Liver (tissue), 9 donors: ENCODE results near the gene CD27. TPM values are rescaled to one million over a fixed set of nuclear protein-coding genes. Genes with fewer than 3 reads are reported as not detected.
"Not testable (repeated sequence)": the region's sequence is repeated elsewhere in the genome, so short reads cannot be mapped to it uniquely, and the experiment has no call there.

Experiments
- DNase-seq: peaks from one replicate; pipeline ENCODE4 v3.0.0-alpha.2; 2017; ENCODE audit warnings: low spot score
- H3K27ac ChIP-seq, 2 donors: one replicate each; pipeline ENCODE4 v1.7.0; 2013; ENCODE audit warnings: inconsistent platforms in 2 of 2, low read length in 2 of 2, control low read depth in 1 of 2, low read depth in 1 of 2, mild to moderate bottlenecking in 1 of 2
- H3K27me3 ChIP-seq, 4 donors: one replicate each; pipeline versions ENCODE4 v1.6.1 to v1.7.0; 2013; ENCODE audit warnings: low read length in 3 of 4, inconsistent platforms in 1 of 4, mild to moderate bottlenecking in 1 of 4, moderate library complexity in 1 of 4; ENCODE audit not compliant: control insufficient read depth in 4 of 4, insufficient read depth in 4 of 4
- H3K36me3 ChIP-seq, 4 donors: one replicate each; pipeline versions ENCODE4 v1.6.1 to v1.7.0; 2013; ENCODE audit warnings: low read length in 3 of 4, mild to moderate bottlenecking in 3 of 4, low read depth in 1 of 4, moderate library complexity in 1 of 4; ENCODE audit not compliant: control insufficient read depth in 4 of 4, insufficient read depth in 3 of 4
- H3K4me1 ChIP-seq, 4 donors: one replicate each; pipeline versions ENCODE4 v1.6.1 to v1.7.0; 2013; ENCODE audit warnings: low read length in 3 of 4, mild to moderate bottlenecking in 3 of 4, moderate library complexity in 1 of 4; ENCODE audit not compliant: control insufficient read depth in 4 of 4, insufficient read depth in 4 of 4
- H3K4me3 ChIP-seq, 3 donors: one replicate each; pipeline versions ENCODE4 v1.6.1 to v1.7.0; 2013; ENCODE audit warnings: low read length in 3 of 3, control low read depth in 1 of 3, low read depth in 1 of 3, mild to moderate bottlenecking in 1 of 3
- H3K9ac ChIP-seq, 2 donors: one replicate each; pipeline ENCODE4 v1.7.0; 2013; ENCODE audit warnings: low read length in 2 of 2, mild to moderate bottlenecking in 2 of 2, moderate library complexity in 2 of 2, control low read depth in 1 of 2, low read depth in 1 of 2
- H3K9me3 ChIP-seq, 4 donors: one replicate each; pipeline versions ENCODE4 v1.6.1 to v1.7.0; 2013; ENCODE audit warnings: low read length in 3 of 4; ENCODE audit not compliant: control insufficient read depth in 4 of 4
- EGR1 ChIP-seq, 2 donors: IDR thresholded peaks; 2 replicates each; pipeline ENCODE4 v1.6.1; 2016 to 2018; ENCODE audit warnings: antibody characterized with exemption in 2 of 2, low read depth in 2 of 2
- FOXA1 ChIP-seq: IDR thresholded peaks from 2 replicates; pipeline ENCODE4 v1.6.1; 2016; ENCODE audit warnings: antibody characterized with exemption
- FOXA2 ChIP-seq: IDR thresholded peaks from 2 replicates; pipeline ENCODE4 v1.6.1; 2016; ENCODE audit warnings: antibody characterized with exemption
- RAD21 ChIP-seq, 2 donors: IDR thresholded peaks; 2 replicates each; pipeline ENCODE4 v1.6.1; 2016; ENCODE audit warnings: antibody characterized with exemption in 2 of 2, mild to moderate bottlenecking in 2 of 2
- REST ChIP-seq: IDR thresholded peaks from 2 replicates; pipeline ENCODE4 v1.6.1; 2016; ENCODE audit warnings: antibody characterized with exemption, mild to moderate bottlenecking
- YY1 ChIP-seq: IDR thresholded peaks from 2 replicates; pipeline ENCODE4 v1.6.1; 2016; ENCODE audit warnings: antibody characterized with exemption, mild to moderate bottlenecking
- WGBS: extraction: QIAGEN DNeasy Blood & Tissue Kit; methylation state at CpG from one replicate; pipeline ENCODE4 v1.1.7; 2013; 5-methylcytosine and 5-hydroxymethylcytosine counted together
- polyA plus RNA-seq, 2 donors: library from polyadenylated mRNA; stranded (reverse) in 1 of 2; unstranded in 1 of 2; fragments of 200-250 nt in 1 of 2; fragments of >200 nt in 1 of 2; fragmentation: Nextera tagmentation in 1 of 2; extraction: Ambion mirVana in 1 of 2; gene quantifications; one replicate each; pipeline versions ENCODE4 v1.2.1 to v1.2.3, GENCODE V29; 2013 to 2015
- total RNA-seq, 2 donors: library from RNA; depleted of rRNA; stranded (reverse); fragments of >200 nt; gene quantifications; one replicate each; pipeline ENCODE4 v1.2.3, GENCODE V29; 2014
- TF ChIP-seq, protein P1 (sequence below): fragments of 150-350 bp; IDR thresholded peaks from 2 replicates; pipeline ENCODE4 v1.5.1; 2017; ENCODE audit warnings: improper control_type of control experiment, low read depth, low read length; ENCODE audit not compliant: missing input control
- donor health status: healthy.
- donor health status: healthy.
- donor health status: healthy.
- donor health status: healthy.
- donor health status: healthy.

The CD27 gene
- total and polyA plus RNA-seq, 4 donors, result 0.28 to 2.5 (median 0.62) TPM

DNA sequence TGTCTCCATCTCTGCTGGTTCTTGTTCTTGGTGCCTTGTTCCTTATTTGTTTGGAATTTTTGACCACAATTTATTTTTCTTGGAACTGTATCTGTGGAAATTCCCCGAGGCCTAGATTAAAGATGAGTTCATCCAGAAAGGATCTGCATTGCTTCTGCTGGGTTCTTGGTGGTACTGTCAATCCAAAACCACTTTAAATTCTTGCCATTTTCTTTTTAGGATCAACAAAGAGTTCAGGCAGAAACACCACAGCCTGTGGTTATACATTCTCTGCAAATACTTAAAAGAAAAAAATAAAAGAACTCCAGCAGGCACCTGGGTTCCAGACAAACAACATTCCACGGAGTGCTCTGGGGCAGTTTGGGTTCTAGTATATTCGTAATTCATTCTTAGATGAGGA lies 31.7 kb downstream of the CD27 start:
- WGBS, result 84% methylated on average over 3 of the region's 3 CpGs
- H3K27me3 ChIP-seq, result no peaks in the 10 kb centered on the region
- TF ChIP-seq REST, result no peak
- TF ChIP-seq YY1, result no peak
- no peak for TF ChIP-seq FOXA1
- no peak for TF ChIP-seq FOXA2
- TF ChIP-seq, protein P1, sequence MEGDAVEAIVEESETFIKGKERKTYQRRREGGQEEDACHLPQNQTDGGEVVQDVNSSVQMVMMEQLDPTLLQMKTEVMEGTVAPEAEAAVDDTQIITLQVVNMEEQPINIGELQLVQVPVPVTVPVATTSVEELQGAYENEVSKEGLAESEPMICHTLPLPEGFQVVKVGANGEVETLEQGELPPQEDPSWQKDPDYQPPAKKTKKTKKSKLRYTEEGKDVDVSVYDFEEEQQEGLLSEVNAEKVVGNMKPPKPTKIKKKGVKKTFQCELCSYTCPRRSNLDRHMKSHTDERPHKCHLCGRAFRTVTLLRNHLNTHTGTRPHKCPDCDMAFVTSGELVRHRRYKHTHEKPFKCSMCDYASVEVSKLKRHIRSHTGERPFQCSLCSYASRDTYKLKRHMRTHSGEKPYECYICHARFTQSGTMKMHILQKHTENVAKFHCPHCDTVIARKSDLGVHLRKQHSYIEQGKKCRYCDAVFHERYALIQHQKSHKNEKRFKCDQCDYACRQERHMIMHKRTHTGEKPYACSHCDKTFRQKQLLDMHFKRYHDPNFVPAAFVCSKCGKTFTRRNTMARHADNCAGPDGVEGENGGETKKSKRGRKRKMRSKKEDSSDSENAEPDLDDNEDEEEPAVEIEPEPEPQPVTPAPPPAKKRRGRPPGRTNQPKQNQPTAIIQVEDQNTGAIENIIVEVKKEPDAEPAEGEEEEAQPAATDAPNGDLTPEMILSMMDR, result no peak
- no peak for DNase-seq
- no peaks in the 10 kb centered on the region for H3K36me3 ChIP-seq
- no peak overlapping the region for H3K9ac ChIP-seq
- no peak overlapping the region for H3K4me3 ChIP-seq
- no peak overlapping the region for H3K27ac ChIP-seq
- peaks cover 0 to 2% (median 0%) of the 10 kb centered on the region in 4 donors for H3K4me1 ChIP-seq
- no peaks in the 10 kb centered on the region for H3K9me3 ChIP-seq

DNA sequence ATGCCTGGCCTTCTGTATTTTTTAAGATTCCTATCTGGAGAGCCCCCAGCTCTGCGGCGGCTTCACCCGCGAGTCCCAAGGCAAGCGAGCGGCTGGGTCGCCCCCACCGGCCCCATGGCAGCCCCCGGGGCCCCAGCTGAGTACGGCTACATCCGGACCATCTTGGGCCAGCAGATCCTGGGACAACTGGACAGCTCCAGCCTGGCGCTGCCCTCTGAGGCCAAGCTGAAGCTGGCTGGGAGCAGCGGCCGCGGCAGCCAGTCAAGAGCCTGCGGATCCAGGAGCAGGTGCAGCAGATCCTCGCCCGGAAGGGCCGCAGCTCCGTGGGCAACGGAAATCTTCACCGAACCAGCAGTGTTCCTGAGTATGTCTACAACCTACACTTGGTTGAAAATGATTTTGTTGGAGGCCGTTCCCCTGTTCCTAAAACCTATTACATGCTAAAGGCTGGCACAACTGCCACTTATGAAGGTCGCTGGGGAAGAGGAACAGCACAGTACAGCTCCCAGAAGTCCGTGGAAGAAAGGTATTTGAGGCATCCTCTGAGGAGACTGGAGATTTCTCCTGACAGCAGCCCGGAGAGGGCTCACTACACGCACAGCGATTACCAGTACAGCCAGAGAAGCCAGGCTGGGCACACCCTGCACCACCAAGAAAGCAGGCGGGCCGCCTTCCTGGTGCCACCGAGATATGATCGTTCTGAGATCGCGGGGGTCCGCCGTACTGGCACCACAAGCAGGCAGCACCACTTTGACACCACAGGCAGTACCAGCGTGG lies 33.0 kb downstream of the CD27 start:
- not testable (repeated sequence) for H3K4me1 ChIP-seq, H3K9me3 ChIP-seq, H3K4me3 ChIP-seq, H3K27me3 ChIP-seq, H3K9ac ChIP-seq, H3K27ac ChIP-seq, DNase-seq, H3K36me3 ChIP-seq
- WGBS, result 95% methylated on average over 37 of the region's 37 CpGs

DNA sequence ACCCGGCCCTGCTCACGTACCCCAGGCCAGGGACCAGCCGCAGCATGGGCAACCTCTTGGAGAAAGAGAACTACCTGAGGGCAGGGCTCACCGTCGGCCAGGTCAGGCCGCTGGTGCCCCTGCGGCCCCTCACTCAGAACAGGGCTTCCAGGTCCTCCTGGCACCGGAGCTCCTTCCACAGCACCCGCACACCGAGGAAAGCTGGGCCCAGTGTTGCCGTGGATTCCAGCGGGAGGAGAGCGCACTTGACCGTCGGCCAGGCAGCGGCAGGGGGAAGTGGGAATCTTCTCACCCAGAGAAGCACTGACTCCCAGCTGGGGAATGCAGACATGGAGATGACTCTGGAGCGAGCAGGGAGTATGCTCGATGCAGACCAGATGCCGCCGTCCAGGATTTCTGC lies 33.7 kb downstream of the CD27 start:
- H3K4me3 ChIP-seq, result no peak overlapping the region
- no peak for DNase-seq
- no peak overlapping the region for H3K27ac ChIP-seq
- no peak overlapping the region for H3K9ac ChIP-seq
- WGBS, result 90% methylated on average over 20 of the region's 20 CpGs
- no peak for TF ChIP-seq EGR1 (IDR thresholded peaks at IDR 0.05; ENCODE audit: low read depth in 2 of 2)
- no peak for TF ChIP-seq RAD21 (IDR thresholded peaks at IDR 0.05)
- no peaks in the 10 kb centered on the region for H3K27me3 ChIP-seq
- no peaks in the 10 kb centered on the region for H3K9me3 ChIP-seq
- H3K36me3 ChIP-seq, result no peaks in the 10 kb centered on the region
- peaks cover 0 to 2% (median 0%) of the 10 kb centered on the region in 4 donors for H3K4me1 ChIP-seq
